Osteoblast (primary cell): Measurements from ENCODE around the gene TNRC6A. TPM values are rescaled to one million over a fixed set of nuclear protein-coding genes. Genes with fewer than 3 reads are reported as not detected.

Source experiments
- DNase-seq: peaks from one replicate; pipeline ENCODE4 v3.0.0; 2011; ENCODE audit warnings: low spot score, mixed read lengths; ENCODE audit not compliant: insufficient read length; ENCODE audit errors: missing footprints
- H2AFZ ChIP-seq: 2 replicates; pipeline ENCODE4 v1.6.0; 2011; ENCODE audit warnings: mild to moderate bottlenecking, low read length
- H3K27ac ChIP-seq: 2 replicates; pipeline ENCODE4 v1.5.1; 2011; ENCODE audit warnings: mild to moderate bottlenecking, low read depth, low read length, moderate library complexity
- H3K27me3 ChIP-seq: 2 replicates; pipeline ENCODE4 v1.6.0; 2012; ENCODE audit warnings: mild to moderate bottlenecking, control low read depth, inconsistent platforms, low read length, moderate library complexity; ENCODE audit not compliant: insufficient read depth
- H3K36me3 ChIP-seq: 2 replicates; pipeline ENCODE4 v1.5.1; 2011; ENCODE audit warnings: mild to moderate bottlenecking, low read length, control low read depth, moderate library complexity; ENCODE audit not compliant: insufficient read depth
- H3K4me1 ChIP-seq: 2 replicates; pipeline ENCODE4 v1.5.1; 2011; ENCODE audit warnings: mild to moderate bottlenecking, low read length, control low read depth, moderate library complexity; ENCODE audit not compliant: insufficient read depth
- H3K4me2 ChIP-seq: 2 replicates; pipeline ENCODE4 v1.6.0; 2011; ENCODE audit warnings: mild to moderate bottlenecking, low read length; ENCODE audit not compliant: insufficient read depth
- H3K4me3 ChIP-seq: fragments of 200-600 bp; sonication (generic); 3 replicates; pipeline ENCODE4 v1.5.1; 2012; ENCODE audit warnings: mild to moderate bottlenecking, low read length, inconsistent platforms; ENCODE audit not compliant: insufficient read depth
- H3K79me2 ChIP-seq: 2 replicates; pipeline ENCODE4 v1.6.0; 2012; ENCODE audit warnings: mild to moderate bottlenecking, low read length, control low read depth, inconsistent platforms; ENCODE audit not compliant: insufficient read depth
- H3K9me3 ChIP-seq: 2 replicates; pipeline ENCODE4 v1.5.1; 2011; ENCODE audit warnings: low read depth, low read length, control low read depth
- H4K20me1 ChIP-seq: 2 replicates; pipeline ENCODE4 v1.6.0; 2012; ENCODE audit warnings: mild to moderate bottlenecking, low read length, control low read depth; ENCODE audit not compliant: insufficient read depth
- total RNA-seq: library from RNA; depleted of rRNA; stranded (reverse); fragments of >200 nt; gene quantifications from 2 replicates; pipeline ENCODE4 v1.2.3, GENCODE V29; 2012
- TF ChIP-seq, protein P1 (sequence below): IDR thresholded peaks from 2 replicates; pipeline ENCODE4 v1.5.1; 2011; ENCODE audit warnings: mild to moderate bottlenecking, low read depth, low read length, moderate library complexity; ENCODE audit errors: extremely low read depth

The TNRC6A gene
- total RNA-seq, 1 donor = 38.0 TPM

DNA sequence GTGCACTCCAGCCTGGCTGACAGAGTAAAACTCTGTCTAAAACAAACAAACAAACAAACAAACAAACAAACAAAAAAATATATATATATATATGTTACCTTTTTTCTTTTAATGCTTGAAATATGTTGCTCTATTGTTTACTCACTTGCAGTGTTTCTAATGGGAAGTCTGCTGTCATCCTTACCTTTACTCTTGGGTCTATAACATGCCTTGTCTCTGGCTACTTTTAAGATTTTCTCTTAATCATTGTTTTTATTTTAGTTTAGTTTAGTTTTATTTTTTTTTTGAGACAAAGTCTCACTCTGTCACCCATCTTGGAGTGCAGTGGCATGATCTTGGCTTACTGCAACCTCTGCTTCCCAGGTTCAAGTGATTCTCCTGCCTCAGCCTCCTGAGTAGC is 16.1 kb upstream of the TNRC6A start:
- DNase-seq = no peak

DNA sequence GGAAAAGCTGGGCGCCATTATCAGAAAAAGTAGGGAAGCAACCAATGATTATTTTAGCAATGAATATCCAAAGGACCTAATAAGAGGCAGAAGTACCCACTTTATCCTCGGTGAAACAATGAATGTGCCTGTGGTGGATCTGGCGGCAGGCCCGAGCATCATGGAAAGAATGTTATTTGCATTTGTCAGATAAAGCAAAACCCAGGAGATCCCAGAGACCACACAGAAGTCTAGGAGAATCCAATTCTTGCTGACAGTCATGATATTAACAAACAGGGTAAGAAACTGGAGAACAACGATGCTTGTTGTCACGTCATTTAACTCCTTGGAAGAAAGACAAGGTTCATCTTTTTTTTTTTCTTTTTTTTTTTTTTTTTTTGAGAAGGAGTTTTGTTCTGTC is 12.0 kb upstream of the TNRC6A start:
- H2AFZ ChIP-seq = no peak overlapping the region
- H3K9me3 ChIP-seq = no peaks in the 10 kb centered on the region
- no peak for DNase-seq
- no peak overlapping the region for H3K4me3 ChIP-seq
- H3K4me2 ChIP-seq = no peak overlapping the region
- TF ChIP-seq, protein P1, sequence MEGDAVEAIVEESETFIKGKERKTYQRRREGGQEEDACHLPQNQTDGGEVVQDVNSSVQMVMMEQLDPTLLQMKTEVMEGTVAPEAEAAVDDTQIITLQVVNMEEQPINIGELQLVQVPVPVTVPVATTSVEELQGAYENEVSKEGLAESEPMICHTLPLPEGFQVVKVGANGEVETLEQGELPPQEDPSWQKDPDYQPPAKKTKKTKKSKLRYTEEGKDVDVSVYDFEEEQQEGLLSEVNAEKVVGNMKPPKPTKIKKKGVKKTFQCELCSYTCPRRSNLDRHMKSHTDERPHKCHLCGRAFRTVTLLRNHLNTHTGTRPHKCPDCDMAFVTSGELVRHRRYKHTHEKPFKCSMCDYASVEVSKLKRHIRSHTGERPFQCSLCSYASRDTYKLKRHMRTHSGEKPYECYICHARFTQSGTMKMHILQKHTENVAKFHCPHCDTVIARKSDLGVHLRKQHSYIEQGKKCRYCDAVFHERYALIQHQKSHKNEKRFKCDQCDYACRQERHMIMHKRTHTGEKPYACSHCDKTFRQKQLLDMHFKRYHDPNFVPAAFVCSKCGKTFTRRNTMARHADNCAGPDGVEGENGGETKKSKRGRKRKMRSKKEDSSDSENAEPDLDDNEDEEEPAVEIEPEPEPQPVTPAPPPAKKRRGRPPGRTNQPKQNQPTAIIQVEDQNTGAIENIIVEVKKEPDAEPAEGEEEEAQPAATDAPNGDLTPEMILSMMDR = no peak
- no peak overlapping the region for H3K27ac ChIP-seq
- H4K20me1 ChIP-seq = no peaks in the 10 kb centered on the region
- no peaks in the 10 kb centered on the region for H3K36me3 ChIP-seq
- H3K27me3 ChIP-seq = no peaks in the 10 kb centered on the region
- no peaks in the 10 kb centered on the region for H3K79me2 ChIP-seq
- H3K4me1 ChIP-seq = no peaks in the 10 kb centered on the region

More for the DNA sequence above, 16.1 kb upstream of the TNRC6A start:
- Histone ChIP-seq H3K9me3 (no peaks in the 10 kb centered on the region), H3K36me3 (no peaks in the 10 kb centered on the region), H3K27ac (no peak overlapping the region), H3K4me2 (no peak overlapping the region), H3K4me1 (no peaks in the 10 kb centered on the region), H4K20me1 (no peaks in the 10 kb centered on the region), H3K4me3 (no peak overlapping the region), H3K79me2 (no peaks in the 10 kb centered on the region), H2AFZ (no peak overlapping the region), H3K27me3 (no peaks in the 10 kb centered on the region)
- TF ChIP-seq, protein P1 = no peak

DNA sequence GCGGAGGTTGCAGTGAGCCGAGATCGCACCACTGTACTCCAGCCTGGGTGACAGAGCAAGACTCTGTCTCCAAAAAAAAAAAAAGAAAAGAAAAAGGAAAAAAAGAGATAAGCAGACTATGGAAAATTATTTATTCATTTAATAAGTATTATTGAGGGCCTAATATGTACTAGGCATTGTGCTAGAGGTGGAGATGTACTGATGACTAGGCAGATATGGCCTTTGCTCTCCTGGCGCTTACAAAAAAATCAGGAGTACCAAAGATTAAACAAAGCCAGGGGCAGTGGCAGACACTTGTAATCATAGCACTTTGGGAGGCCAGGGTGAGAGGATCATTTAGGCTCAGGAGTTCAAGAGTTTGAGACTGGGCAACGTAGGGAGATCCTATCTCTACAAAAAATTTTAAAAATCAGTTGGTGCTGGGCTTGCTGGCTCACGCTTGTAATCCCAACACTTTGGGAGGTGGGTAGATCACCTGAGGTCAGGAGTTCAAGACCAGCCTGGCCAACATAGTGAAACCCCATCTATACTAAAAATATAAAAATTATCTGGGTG is 10.4 kb upstream of the TNRC6A start:
- TF ChIP-seq, protein P1 = no peak
- Histone ChIP-seq H3K27me3 (no peaks in the 10 kb centered on the region), H2AFZ (no peak overlapping the region), H3K27ac (no peak overlapping the region), H3K4me1 (peaks cover 5% of the 10 kb centered on the region), H3K4me3 (no peak overlapping the region), H4K20me1 (no peaks in the 10 kb centered on the region), H3K79me2 (no peaks in the 10 kb centered on the region), H3K36me3 (no peaks in the 10 kb centered on the region), H3K4me2 (no peak overlapping the region), H3K9me3 (no peaks in the 10 kb centered on the region)
- no peak for DNase-seq

DNA sequence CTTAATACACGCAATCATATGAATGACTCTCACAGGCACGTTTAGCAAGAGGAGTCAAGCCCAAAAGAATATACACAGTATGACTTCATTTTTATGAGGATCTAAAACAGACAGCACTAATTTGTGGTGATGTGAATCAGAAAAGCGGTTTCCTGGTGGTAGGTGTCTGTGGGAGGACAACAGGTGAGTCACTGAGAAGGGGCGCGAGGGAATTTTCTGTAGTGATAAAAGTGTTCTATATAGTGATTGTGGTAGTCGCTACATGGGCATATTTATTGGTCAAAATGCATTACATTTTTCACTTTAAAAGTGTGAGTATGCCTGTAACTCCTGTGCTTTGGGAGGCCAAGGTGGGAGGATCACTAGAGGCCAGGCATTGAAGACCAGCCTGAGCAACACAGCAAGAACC is 7.6 kb upstream of the TNRC6A start:
- H3K4me1 ChIP-seq = peaks cover 5% of the 10 kb centered on the region
- no peak for DNase-seq
- no peak overlapping the region for H2AFZ ChIP-seq
- no peaks in the 10 kb centered on the region for H3K9me3 ChIP-seq
- no peak overlapping the region for H3K4me2 ChIP-seq
- H3K27me3 ChIP-seq = no peaks in the 10 kb centered on the region
- H4K20me1 ChIP-seq = no peaks in the 10 kb centered on the region
- no peak overlapping the region for H3K4me3 ChIP-seq
- no peaks in the 10 kb centered on the region for H3K36me3 ChIP-seq
- TF ChIP-seq, protein P1 = no peak
- H3K79me2 ChIP-seq = no peaks in the 10 kb centered on the region
- no peak overlapping the region for H3K27ac ChIP-seq
